Nephron (organoid): ENCODE measurements around the gene CDK12.
A peak's percentile ranks its signal among the peaks of the same experiment; 100 is the strongest.
"Not testable (repeated sequence)": the region's sequence is repeated elsewhere in the genome, so short reads cannot be mapped to it uniquely, and the experiment has no call there.

ENCODE experiments used
- H3K27ac Mint-ChIP-seq, 3 experiments: 2 replicates each; pipeline ENCODE4 v1.8.0; 2020; ENCODE audit warnings: mixed read lengths in 3 of 3, mild to moderate bottlenecking in 2 of 3, moderate library complexity in 1 of 3
- H3K27me3 Mint-ChIP-seq: 2 replicates; pipeline ENCODE4 v1.8.0; 2021; ENCODE audit warnings: low read depth, mild to moderate bottlenecking, moderate library complexity, mixed read lengths
- H3K36me3 Mint-ChIP-seq: 2 replicates; pipeline ENCODE4 v1.8.0; 2020; ENCODE audit warnings: low read depth, mixed read lengths
- H3K4me1 Mint-ChIP-seq: 2 replicates; pipeline ENCODE4 v1.8.0; 2020; ENCODE audit warnings: mixed read lengths
- H3K4me3 Mint-ChIP-seq, 3 experiments: 2 replicates each; pipeline ENCODE4 v1.8.0; 2020; ENCODE audit warnings: mild to moderate bottlenecking in 3 of 3, mixed read lengths in 3 of 3, moderate library complexity in 2 of 3
- H3K9me3 Mint-ChIP-seq: 2 replicates; pipeline ENCODE4 v1.8.0; 2020; ENCODE audit warnings: mixed read lengths
- CTCF ChIP-seq, 3 experiments: fragments of 200-600 bp; sonication (generic); IDR thresholded peaks; one replicate each; pipeline ENCODE4 v1.5.0; 2021; ENCODE audit warnings: antibody characterized with exemption in 3 of 3; ENCODE audit not compliant: unreplicated experiment in 3 of 3

CDK12 gene

GRCh38 chr17:39487946-39488345 is 26.7 kb downstream of the CDK12 start:
- H3K4me3 Mint-ChIP-seq: no peak overlapping the region
- H3K27me3 Mint-ChIP-seq: no peaks in the 10 kb centered on the region

GRCh38 chr17:39496921-39497320 is 35.6 kb downstream of the CDK12 start:
- H3K27ac Mint-ChIP-seq, H3K9me3 Mint-ChIP-seq, H3K27me3 Mint-ChIP-seq, H3K4me3 Mint-ChIP-seq, H3K4me1 Mint-ChIP-seq: not testable (repeated sequence)
- peaks cover 54% of the 10 kb centered on the region for H3K36me3 Mint-ChIP-seq

More at GRCh38 chr17:39487946-39488345, 26.7 kb downstream of the CDK12 start:
- Mint-ChIP-seq H3K9me3 (no peaks in the 10 kb centered on the region), H3K36me3 (peaks cover 24% of the 10 kb centered on the region), H3K4me1 (no peaks in the 10 kb centered on the region), H3K27ac (no peak overlapping the region)
- no peak for TF ChIP-seq CTCF (IDR thresholded peaks at IDR 0.05; ENCODE audit: unreplicated experiment in 3 of 3)

DNA sequence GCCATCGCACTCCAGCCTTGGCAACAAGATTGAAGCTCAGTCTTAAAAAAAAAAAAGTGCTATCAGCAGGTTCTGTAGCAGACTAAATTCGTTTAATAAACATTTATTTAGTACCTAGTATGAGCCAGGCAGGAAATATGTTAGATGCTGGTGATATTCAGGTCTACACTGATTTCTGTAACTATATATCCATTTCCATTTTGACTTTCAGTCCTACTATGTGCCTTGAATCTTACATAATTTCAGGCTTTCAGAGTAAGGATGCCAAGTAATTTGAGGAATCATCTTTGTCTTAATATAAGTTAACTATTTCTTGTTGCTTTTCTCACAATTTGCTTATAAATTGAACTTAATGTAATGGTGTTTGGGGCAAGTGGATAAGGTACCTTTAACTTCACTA is 46.2 kb downstream of the CDK12 start:
- no peaks in the 10 kb centered on the region for H3K27me3 Mint-ChIP-seq
- H3K36me3 Mint-ChIP-seq: peaks cover 79% of the 10 kb centered on the region
- H3K9me3 Mint-ChIP-seq: no peaks in the 10 kb centered on the region
- no peak overlapping the region for H3K4me3 Mint-ChIP-seq
- no peak for TF ChIP-seq CTCF (IDR thresholded peaks at IDR 0.05; ENCODE audit: unreplicated experiment in 3 of 3)
- H3K4me1 Mint-ChIP-seq: no peaks in the 10 kb centered on the region
- no peak overlapping the region for H3K27ac Mint-ChIP-seq

GRCh38 chr17:39508987-39509386 is 47.7 kb downstream of the CDK12 start:
- Mint-ChIP-seq H3K9me3 (no peaks in the 10 kb centered on the region), H3K27ac (no peak overlapping the region), H3K4me1 (no peaks in the 10 kb centered on the region), H3K36me3 (peaks cover 76% of the 10 kb centered on the region), H3K4me3 (no peak overlapping the region), H3K27me3 (no peaks in the 10 kb centered on the region)
- no peak for TF ChIP-seq CTCF (IDR thresholded peaks at IDR 0.05; ENCODE audit: unreplicated experiment in 3 of 3)

DNA sequence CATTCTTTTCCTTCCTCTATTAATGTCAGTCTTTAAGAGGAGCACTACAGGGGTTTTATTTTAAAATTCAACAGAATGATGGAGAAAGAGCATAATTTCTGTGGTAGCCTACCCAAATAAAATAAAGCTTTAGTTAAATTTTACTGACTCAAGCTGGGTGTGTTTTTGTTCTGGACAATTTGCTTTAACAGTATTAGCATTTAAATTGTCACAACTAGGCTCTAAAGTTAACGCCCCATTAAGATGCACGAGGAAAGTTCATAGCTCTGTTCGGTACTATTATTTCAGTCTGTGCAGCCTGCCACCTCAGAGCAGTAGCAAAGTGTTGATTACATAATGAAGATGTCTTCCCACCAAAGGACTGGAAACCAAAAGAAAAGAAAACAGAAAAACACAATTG is 52.0 kb downstream of the CDK12 start:
- TF ChIP-seq CTCF (IDR thresholded peaks at IDR 0.05; ENCODE audit: unreplicated experiment in 3 of 3): no peak
- Mint-ChIP-seq H3K4me3 (no peak overlapping the region), H3K27me3 (no peaks in the 10 kb centered on the region), H3K27ac (peak overlapping the region in 1 of 3 experiments; percentile 53), H3K36me3 (peaks cover 86% of the 10 kb centered on the region), H3K9me3 (no peaks in the 10 kb centered on the region), H3K4me1 (no peaks in the 10 kb centered on the region)

- Mint-ChIP-seq H3K4me3 (no peak overlapping the region), H3K4me1 (no peaks in the 10 kb centered on the region), H3K36me3 (peaks cover 85% of the 10 kb centered on the region), H3K27ac (peak overlapping the region in 1 of 3 experiments; percentile 53), H3K27me3 (no peaks in the 10 kb centered on the region), H3K9me3 (no peaks in the 10 kb centered on the region)
- no peak for TF ChIP-seq CTCF (IDR thresholded peaks at IDR 0.05; ENCODE audit: unreplicated experiment in 3 of 3)
Measured at GRCh38 chr17:39513915-39514314, 52.6 kb downstream of the CDK12 start.
